H1 (cell line): Measurements from ENCODE around the gene SCG5. TPM values are rescaled to one million over a fixed set of nuclear protein-coding genes. Genes with fewer than 3 reads are reported as not detected.

Experiments used
- BRCA1 ChIP-seq: IDR thresholded peaks from 2 replicates; pipeline ENCODE4 v1.6.1; 2012; ENCODE audit warnings: low read depth, low read length, improper control_type of control experiment
- EGR1 ChIP-seq: IDR thresholded peaks from 2 replicates; pipeline ENCODE4 v1.6.1; 2011; ENCODE audit warnings: low read depth, low read length, borderline replicate concordance
- HDAC6 ChIP-seq: IDR thresholded peaks from one replicate; pipeline ENCODE4 v1.7.1; 2012; ENCODE audit warnings: low read depth, mild to moderate bottlenecking, inconsistent platforms, low read length, moderate library complexity
- POLR2AphosphoS5 ChIP-seq: IDR thresholded peaks from 2 replicates; pipeline ENCODE4 v1.6.1; 2011; ENCODE audit warnings: low read depth, low read length
- TAF1 ChIP-seq: IDR thresholded peaks from 2 replicates; pipeline ENCODE4 v1.6.1; 2011; ENCODE audit warnings: mild to moderate bottlenecking, low read depth, low read length
- ZNF274 ChIP-seq: IDR thresholded peaks from 2 replicates; pipeline ENCODE4 v1.7.0; 2012; ENCODE audit warnings: low read length, borderline replicate concordance; ENCODE audit errors: extremely low read depth
- polyA plus RNA-seq, 7 experiments: library from polyadenylated mRNA; depleted of rRNA in 3 of 7; stranded (reverse) in 5 of 7; unstranded in 2 of 7; fragments of >200 nt in 5 of 7; fragments of 200-250 nt in 2 of 7; gene quantifications; 1 replicate in 5 of 7; 2 replicates in 1 of 7; 4 replicates in 1 of 7; pipeline versions ENCODE4 v1.2.1 to v1.2.3, GENCODE V29; 2011 to 2013; ENCODE audit warnings: missing spikeins in 2 of 7, mixed read lengths in 2 of 7
- total RNA-seq: library from RNA; stranded (reverse); fragmentation: NEBNext Ultra II Directional; extraction: Animal tissue kit (Norgen Biotek cat#: 25700); gene quantifications from 2 replicates; pipeline ENCODE4 v1.2.1, GENCODE V29; 2021
- TF ChIP-seq, protein P1 (sequence below): IDR thresholded peaks from 2 replicates; pipeline ENCODE4 v1.6.1; 2012; ENCODE audit warnings: inconsistent platforms

The SCG5 gene
- total and polyA plus RNA-seq, 2 of the 8 experiments (the other 6 are each of a cell fraction or from before 2014, with no cell fraction given) = 18.7 to 19.9 TPM

DNA sequence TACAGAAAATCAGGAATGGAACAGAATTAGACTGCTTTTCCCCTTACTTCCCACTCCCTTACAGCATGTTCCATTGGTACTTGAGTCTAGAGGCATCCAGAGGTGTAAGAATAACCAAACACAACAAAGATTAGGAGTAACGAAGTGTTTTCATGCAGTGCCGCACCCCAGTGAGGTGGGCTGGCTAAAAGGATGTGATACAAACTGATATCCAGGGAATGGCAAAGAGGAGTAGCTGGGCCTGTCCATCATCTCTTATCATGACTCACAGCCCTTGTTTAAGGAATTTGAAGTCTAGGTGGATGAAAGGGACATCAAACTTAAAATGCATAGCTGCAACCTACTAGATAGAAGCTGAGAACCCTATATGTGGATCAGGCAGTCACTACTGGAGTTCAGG is 16.4 kb downstream of the SCG5 start (continued):
- TF ChIP-seq POLR2AphosphoS5 = no peak
- TF ChIP-seq, protein P1, sequence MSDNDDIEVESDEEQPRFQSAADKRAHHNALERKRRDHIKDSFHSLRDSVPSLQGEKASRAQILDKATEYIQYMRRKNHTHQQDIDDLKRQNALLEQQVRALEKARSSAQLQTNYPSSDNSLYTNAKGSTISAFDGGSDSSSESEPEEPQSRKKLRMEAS = no peak
- no peak for TF ChIP-seq HDAC6
- TF ChIP-seq BRCA1 = no peak
- TF ChIP-seq EGR1 = no peak
- no peak for TF ChIP-seq TAF1
- TF ChIP-seq ZNF274 = no peak
- TF ChIP-seq, all 59 proteins: peak for 0
